C4-2B (cell line): Measurements from ENCODE around the gene OPN5.
"Not testable (repeated sequence)": the region's sequence is repeated elsewhere in the genome, so short reads cannot be mapped to it uniquely, and the experiment has no call there.

ENCODE experiments used
- H3K27ac ChIP-seq: fragments of 450-650 bp; 2 replicates; pipeline ENCODE4 v1.5.1; 2017
- CTCF ChIP-seq: fragments of 450-650 bp; conservative IDR thresholded peaks from 2 replicates; pipeline ENCODE4 v1.5.1; 2017; ENCODE audit warnings: mild to moderate bottlenecking
- ZFX ChIP-seq: fragments of 450-650 bp; IDR thresholded peaks from 2 replicates; pipeline ENCODE4 v1.6.1; 2017

Gene OPN5

GRCh38 chr6:47741807-47742206 lies 40.0 kb upstream of the OPN5 start:
- H3K27ac ChIP-seq, result no peak overlapping the region
- TF ChIP-seq ZFX, result no peak

GRCh38 chr6:47743744-47744143 lies 38.1 kb upstream of the OPN5 start:
- TF ChIP-seq ZFX (no peak), CTCF (no peak)
- H3K27ac ChIP-seq, result no peak overlapping the region

GRCh38 chr6:47745269-47745668 lies 36.6 kb upstream of the OPN5 start:
- H3K27ac ChIP-seq, result not testable (repeated sequence)

- no peak for TF ChIP-seq ZFX
- no peak for TF ChIP-seq CTCF
- H3K27ac ChIP-seq, result no peak overlapping the region
These were observed 32.1 kb upstream of the OPN5 start for GRCh38 chr6:47749757-47750156.

- TF ChIP-seq CTCF, result no peak
- TF ChIP-seq ZFX, result no peak
- no peak overlapping the region for H3K27ac ChIP-seq
These were observed 29.0 kb upstream of the OPN5 start for GRCh38 chr6:47752801-47753200.

GRCh38 chr6:47759364-47759763 lies 22.5 kb upstream of the OPN5 start:
- TF ChIP-seq ZFX, result no peak
- no peak for TF ChIP-seq CTCF
- H3K27ac ChIP-seq, result no peak overlapping the region

- TF ChIP-seq ZFX (no peak), CTCF (no peak)
- no peak overlapping the region for H3K27ac ChIP-seq
These were observed 19.3 kb upstream of the OPN5 start for GRCh38 chr6:47762502-47762901.

GRCh38 chr6:47766445-47766844 lies 15.4 kb upstream of the OPN5 start:
- no peak overlapping the region for H3K27ac ChIP-seq
- TF ChIP-seq CTCF (no peak), ZFX (no peak)

- H3K27ac ChIP-seq, result no peak overlapping the region
- no peak for TF ChIP-seq ZFX
- no peak for TF ChIP-seq CTCF
These were observed 14.7 kb upstream of the OPN5 start for GRCh38 chr6:47767102-47767501.
